Vagina (tissue), 2 donors: ENCODE data around the gene ROR1.

Experiments used
- CTCF ChIP-seq, 3 experiments: fragments of 450-650 bp in 2 of 3; fragments of 200-600 bp in 1 of 3; sonication (generic) in 1 of 3; IDR thresholded peaks; one replicate each; pipeline ENCODE4 v1.5.1; 2017 to 2019; ENCODE audit warnings: antibody characterized with exemption in 3 of 3, mild to moderate bottlenecking in 2 of 3, moderate library complexity in 2 of 3
- POLR2A ChIP-seq, 2 donors: fragments of 450-650 bp; IDR thresholded peaks; one replicate each; pipeline ENCODE4 v1.6.1; 2017; ENCODE audit warnings: antibody characterized with exemption in 2 of 2, mild to moderate bottlenecking in 2 of 2, moderate library complexity in 2 of 2
- POLR2AphosphoS5 ChIP-seq, 2 donors: sonication (generic); formaldehyde crosslinking; IDR thresholded peaks; one replicate each; pipeline ENCODE4 v1.9.0; 2017; ENCODE audit warnings: antibody characterized with exemption in 2 of 2, mild to moderate bottlenecking in 2 of 2, low read depth in 1 of 2; ENCODE audit not compliant: insufficient read depth in 1 of 2

GRCh38 chr1:63969441-63969901 lies 195.7 kb downstream of the ROR1 start:
- no peak for TF ChIP-seq POLR2AphosphoS5 (IDR thresholded peaks at IDR 0.05; ENCODE audit: insufficient read depth in 1 of 2, low read depth in 1 of 2)
- TF ChIP-seq CTCF (IDR thresholded peaks at IDR 0.05) = no peak
- TF ChIP-seq POLR2A (IDR thresholded peaks at IDR 0.05) = no peak
